Panc1 (cell line): ENCODE measurements around the gene CCNQ. TPM values are rescaled to one million over a fixed set of nuclear protein-coding genes. Genes with fewer than 3 reads are reported as not detected.

Source experiments
- ATAC-seq: fragments of 200-7000 bp; cut with Tn5 transposase; 2 replicates; pipeline ENCODE4 v1.9.1; 2020; ENCODE audit warnings: mild to moderate bottlenecking, moderate library complexity
- BruUV-seq: library from RNA; stranded (reverse); fragments of 400-500 nt; replicated peaks from 2 replicates; lab custom pipeline; 2021; lab: Mats Ljungman, UMichigan
- CTCF ChIA-PET: fragments of 300-600 bp; sonication (Branson Sonifier 250); formaldehyde crosslinking; loops from one replicate; lab custom pipeline; 2022; ENCODE audit warnings: antibody characterized with exemption; lab: Charles Lee
- POLR2A ChIA-PET: fragments of 300-600 bp; sonication (Branson Sonifier 250); formaldehyde crosslinking; loops from one replicate; lab custom pipeline; 2022; ENCODE audit warnings: antibody characterized with exemption; lab: Charles Lee
- DNase-seq: peaks from one replicate; pipeline ENCODE4 v3.0.0-alpha.2; 2010; ENCODE audit warnings: low read depth, low spot score
- H3K27ac ChIP-seq: 2 replicates; pipeline ENCODE4 v1.5.1; 2011; ENCODE audit warnings: mild to moderate bottlenecking, low read length, inconsistent platforms
- H3K27me3 ChIP-seq: fragments of 200-500 bp; sonication (Bioruptor generic); 2 replicates; pipeline ENCODE4 v1.6.0; 2014; ENCODE audit warnings: low read length, inconsistent platforms; ENCODE audit not compliant: control insufficient read depth, insufficient read depth
- H3K36me3 ChIP-seq: fragments of 200-500 bp; sonication (Bioruptor generic); 2 replicates; pipeline ENCODE4 v1.5.1; 2014; ENCODE audit warnings: inconsistent platforms, mild to moderate bottlenecking, low read length, moderate library complexity; ENCODE audit not compliant: control insufficient read depth, insufficient read depth
- H3K4me1 ChIP-seq: 2 replicates; pipeline ENCODE4 v1.5.1; 2011; ENCODE audit warnings: inconsistent platforms, mild to moderate bottlenecking, low read length, moderate library complexity; ENCODE audit not compliant: control insufficient read depth, insufficient read depth
- H3K4me3 ChIP-seq, 2 experiments: 2 replicates each; pipeline ENCODE4 v1.5.1; 2011 to 2012; ENCODE audit warnings: low read depth in 2 of 2, low read length in 2 of 2, mild to moderate bottlenecking in 2 of 2, inconsistent platforms in 1 of 2, moderate library complexity in 1 of 2
- H3K9me3 ChIP-seq: fragments of 200-500 bp; sonication (Bioruptor generic); 2 replicates; pipeline ENCODE4 v1.5.1; 2014; ENCODE audit warnings: low read depth, mild to moderate bottlenecking, inconsistent platforms, low read length, moderate library complexity; ENCODE audit not compliant: control insufficient read depth, insufficient read depth
- CTCF ChIP-seq: fragments of 450-650 bp; IDR thresholded peaks from 2 replicates; pipeline ENCODE4 v1.5.1; 2017; ENCODE audit warnings: mild to moderate bottlenecking
- POLR2AphosphoS5 ChIP-seq: IDR thresholded peaks from 2 replicates; pipeline ENCODE4 v1.6.1; 2012; ENCODE audit warnings: mild to moderate bottlenecking, low read depth, low read length, moderate library complexity
- REST ChIP-seq, 2 experiments: IDR thresholded peaks; 2 replicates each; pipeline ENCODE4 v1.6.1; 2011 to 2012; ENCODE audit warnings: low read depth in 2 of 2, control low read depth in 1 of 2, low read length in 1 of 2, mild to moderate bottlenecking in 1 of 2, moderate library complexity in 1 of 2; ENCODE audit not compliant: insufficient read depth in 1 of 2
- SIN3A ChIP-seq: IDR thresholded peaks from 2 replicates; pipeline ENCODE4 v1.6.1; 2012; ENCODE audit warnings: low read depth, mild to moderate bottlenecking, low read length, moderate library complexity, borderline replicate concordance; ENCODE audit not compliant: insufficient read depth
- TCF7L2 ChIP-seq: IDR thresholded peaks from 2 replicates; pipeline ENCODE4 v1.6.1; 2011; ENCODE audit warnings: mild to moderate bottlenecking, low read depth, low read length, inconsistent platforms
- in situ Hi-C: cut with HindIII; loops from 2 replicates; pipeline ENCODE4 v1.10.0; 2016; ENCODE audit warnings: low sequenced_read_pairs, low pct_unique_long_range_greater_than_20kb
- intact Hi-C: fragments of 100-400 bp; cut with micrococcal nuclease; formaldehyde crosslinking; loops from one replicate; pipeline ENCODE4 v1.10.0; 2022; ENCODE audit not compliant: unreplicated experiment
- total RNA-seq: library from RNA; stranded (reverse); gene quantifications from one replicate; pipeline ENCODE4 v1.2.1, GENCODE V29; 2021; ENCODE audit not compliant: unreplicated experiment

Gene CCNQ
- total RNA-seq, 1 experiment from 2014 or later, result 42.1 TPM

- no peaks in the 10 kb centered on the region for H3K36me3 ChIP-seq
- in situ Hi-C loops, result no loop called here
- no TSS peak for BruUV-seq
- no peaks in the 10 kb centered on the region for H3K9me3 ChIP-seq
- TF ChIP-seq SIN3A (no peak), POLR2AphosphoS5 (no peak), REST (IDR thresholded peaks at IDR 0.05; ENCODE audit: insufficient read depth in 1 of 2, low read depth in 2 of 2, low read length in 1 of 2) (no peak), CTCF (no peak), TCF7L2 (no peak)
- no peaks in the 10 kb centered on the region for H3K27me3 ChIP-seq
- no peaks in the 10 kb centered on the region for H3K4me1 ChIP-seq
- DNase-seq (no peak), ATAC-seq (no peak)
- intact Hi-C loops, result no loop called here
- ChIA-PET CTCF (no interaction called here), POLR2A (no interaction called here)
- H3K4me3 ChIP-seq, result no peak overlapping the region
- no peak overlapping the region for H3K27ac ChIP-seq
Measured at GRCh38 chrX:153633048-153633447, 34.1 kb upstream of the CCNQ start.

- no peaks in the 10 kb centered on the region for H3K27me3 ChIP-seq
- no peaks in the 10 kb centered on the region for H3K9me3 ChIP-seq
- ATAC-seq, result no peak
- in situ Hi-C loops, result no loop called here
- BruUV-seq, result no TSS peak
- no peak for DNase-seq
- no peak overlapping the region for H3K4me3 ChIP-seq
- no peak for TF ChIP-seq POLR2AphosphoS5
- TF ChIP-seq SIN3A, result no peak
- no peak for TF ChIP-seq TCF7L2
- TF ChIP-seq REST (IDR thresholded peaks at IDR 0.05; ENCODE audit: insufficient read depth in 1 of 2, low read depth in 2 of 2, low read length in 1 of 2), result no peak
- no peak for TF ChIP-seq CTCF
- ChIA-PET CTCF (no interaction called here), POLR2A (no interaction called here)
- intact Hi-C loops, result no loop called here
- no peaks in the 10 kb centered on the region for H3K4me1 ChIP-seq
- H3K36me3 ChIP-seq, result no peaks in the 10 kb centered on the region
- no peak overlapping the region for H3K27ac ChIP-seq
Measured at GRCh38 chrX:153632595-153632946, 33.6 kb upstream of the CCNQ start.
